NCI-H526 treated with DMSO at 0.1 percent for 48 hours (cell line): ENCODE results near the gene GOLGA6L22.
"Not testable (repeated sequence)": the region's sequence is repeated elsewhere in the genome, so short reads cannot be mapped to it uniquely, and the experiment has no call there.

Source experiments
- DNase-seq: peaks from one replicate; lab custom pipeline; 2025; lab: John Stamatoyannopoulos, UW

Gene GOLGA6L22

GRCh38 chr15:22458603-22459002 is at the start of gene GOLGA6L22:
Gene GOLGA6L22, plus strand, starts transcription at chr15:22458903. Its CDS starts 91 bp downstream, at chr15:22458994.
- not testable (repeated sequence) for DNase-seq

DNA sequence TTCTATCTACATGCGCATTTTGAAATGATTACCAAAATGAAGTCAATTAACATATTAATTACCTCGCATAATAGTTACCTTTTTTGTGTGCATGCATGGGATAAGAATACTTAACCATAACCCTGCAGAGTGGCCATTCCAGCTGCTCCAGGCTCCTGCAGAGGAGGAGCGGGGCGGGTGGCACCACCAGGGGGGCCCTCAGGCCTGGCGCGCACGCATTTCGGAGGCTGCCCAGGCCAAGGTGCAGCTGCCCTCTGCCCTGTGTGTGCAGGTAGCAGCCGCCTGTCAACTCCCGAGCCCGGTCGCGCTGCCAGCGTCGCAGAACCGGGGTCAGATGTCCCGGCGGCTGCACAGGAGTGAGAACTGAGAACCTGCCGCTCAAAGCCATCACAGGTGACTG is 41.4 kb upstream of the GOLGA6L22 start:
- DNase-seq, result not testable (repeated sequence)

- not testable (repeated sequence) for DNase-seq
Observed at GRCh38 chr15:22417795-22418194, 40.9 kb upstream of the GOLGA6L22 start.

- not testable (repeated sequence) for DNase-seq
Observed at GRCh38 chr15:22418212-22418611, 40.5 kb upstream of the GOLGA6L22 start.

DNA sequence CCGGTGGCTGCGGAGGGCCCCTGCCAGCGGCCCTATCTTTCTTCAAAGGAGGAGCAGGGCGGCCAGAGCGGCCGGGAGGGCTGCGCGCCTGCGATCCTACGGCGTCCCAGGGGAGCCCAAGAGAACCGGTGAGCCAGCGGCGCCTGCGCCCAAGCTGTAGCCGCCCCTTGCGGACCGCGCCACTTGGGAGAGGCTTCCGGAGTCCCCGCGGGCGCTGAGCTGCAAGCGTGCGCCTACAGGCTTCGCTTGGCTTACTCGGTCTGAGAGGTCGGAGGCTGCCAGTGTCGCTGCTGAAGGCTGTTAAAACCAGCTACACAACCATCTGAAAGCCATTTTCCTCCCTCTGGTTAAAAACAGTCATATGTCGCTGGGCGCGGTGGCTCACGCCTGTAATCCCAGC is 40.0 kb upstream of the GOLGA6L22 start:
- not testable (repeated sequence) for DNase-seq

GRCh38 chr15:22420340-22420739 is 38.4 kb upstream of the GOLGA6L22 start:
- DNase-seq, result not testable (repeated sequence)

- not testable (repeated sequence) for DNase-seq
Observed at GRCh38 chr15:22429426-22429825, 29.3 kb upstream of the GOLGA6L22 start.

DNA sequence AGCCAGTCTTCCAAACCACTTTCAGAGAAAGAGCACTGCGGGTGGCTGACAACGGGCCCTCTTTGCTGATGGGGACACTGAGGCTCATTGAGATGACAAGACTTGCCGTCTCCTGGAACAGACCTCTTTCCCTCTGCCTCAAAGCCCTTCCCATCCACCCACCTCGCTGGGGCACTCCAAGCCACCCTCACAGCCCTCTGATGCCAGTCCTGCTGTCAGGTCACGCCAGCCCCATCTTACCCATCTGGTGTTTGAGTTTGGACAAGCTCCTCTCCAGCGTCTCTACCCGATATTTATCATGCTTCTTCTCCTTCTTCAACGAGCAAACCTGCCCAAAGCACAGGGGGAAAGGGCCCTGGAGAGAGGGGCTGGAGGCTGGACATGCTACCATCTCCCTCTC is 27.0 kb upstream of the GOLGA6L22 start:
- DNase-seq, result not testable (repeated sequence)

DNA sequence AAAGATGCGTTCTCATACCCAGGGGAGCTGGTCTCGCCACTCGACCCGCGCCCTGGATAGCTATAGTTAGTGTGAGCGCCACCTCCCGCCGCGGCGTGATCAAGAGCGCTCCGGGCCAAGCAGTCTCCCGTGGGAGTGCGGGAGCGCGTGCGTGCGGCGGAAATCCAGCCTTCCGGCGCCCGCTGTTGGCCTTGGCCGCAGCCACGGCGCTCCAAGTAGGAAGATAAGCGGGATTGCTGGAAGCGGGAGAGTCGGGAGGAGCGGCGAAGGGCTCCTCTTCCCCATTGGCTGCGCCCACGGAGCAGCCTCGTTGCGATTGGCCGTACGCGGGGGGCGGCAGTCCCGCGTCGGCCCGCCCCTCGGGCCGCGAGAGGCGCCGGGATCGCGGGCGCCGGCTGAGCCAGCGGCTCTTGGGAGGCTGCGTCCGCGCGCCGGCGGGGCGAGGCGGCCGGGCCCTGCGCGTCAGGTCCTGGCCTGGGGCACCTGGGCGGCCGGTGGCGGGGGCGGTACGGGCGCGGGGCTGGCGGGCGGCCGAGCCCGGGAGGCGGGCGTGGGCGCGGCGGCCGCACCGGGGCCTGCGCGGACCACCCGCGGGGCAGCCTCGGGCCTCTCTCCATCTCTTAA is 35.9 kb downstream of the GOLGA6L22 start:
- DNase-seq, result not testable (repeated sequence)

GRCh38 chr15:22497200-22497599 is 38.5 kb downstream of the GOLGA6L22 start:
- DNase-seq, result not testable (repeated sequence)

DNA sequence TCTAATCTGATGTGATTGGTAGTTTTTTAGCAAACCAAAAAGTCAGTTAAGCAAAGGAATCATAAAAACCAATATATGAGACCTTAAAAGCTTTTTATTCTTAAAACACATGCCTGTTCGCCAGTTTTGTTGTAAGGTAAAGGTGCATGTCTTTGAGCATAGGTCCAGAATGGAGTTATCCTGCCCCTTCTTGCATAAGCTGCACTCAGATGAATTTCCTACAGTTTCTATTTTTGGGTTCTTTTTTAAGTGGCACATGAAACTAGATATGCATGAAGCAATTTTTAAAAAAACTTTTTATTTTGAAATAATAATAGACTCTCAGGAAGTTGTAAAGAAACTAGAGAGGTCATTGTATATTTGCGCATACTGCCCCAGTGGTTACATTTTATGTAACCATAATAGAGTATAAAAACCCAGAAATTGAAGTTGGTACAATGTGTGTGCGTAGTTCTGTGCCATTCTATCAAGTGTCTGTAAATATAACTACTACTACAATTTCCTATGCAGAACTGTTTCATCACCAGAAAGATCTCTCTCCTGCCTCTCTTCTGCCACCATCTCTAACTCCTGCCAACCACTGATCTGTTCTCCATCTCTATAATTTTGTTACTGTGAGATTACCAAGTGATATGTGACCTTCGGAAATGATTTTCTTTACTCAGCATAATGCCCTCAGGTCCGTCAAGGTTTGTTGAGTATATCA is 39.7 kb downstream of the GOLGA6L22 start:
- not testable (repeated sequence) for DNase-seq

GRCh38 chr15:22502272-22502671 is 43.6 kb downstream of the GOLGA6L22 start:
- not testable (repeated sequence) for DNase-seq

- DNase-seq, result not testable (repeated sequence)
Observed at GRCh38 chr15:22506959-22507358, 48.3 kb downstream of the GOLGA6L22 start.

DNA sequence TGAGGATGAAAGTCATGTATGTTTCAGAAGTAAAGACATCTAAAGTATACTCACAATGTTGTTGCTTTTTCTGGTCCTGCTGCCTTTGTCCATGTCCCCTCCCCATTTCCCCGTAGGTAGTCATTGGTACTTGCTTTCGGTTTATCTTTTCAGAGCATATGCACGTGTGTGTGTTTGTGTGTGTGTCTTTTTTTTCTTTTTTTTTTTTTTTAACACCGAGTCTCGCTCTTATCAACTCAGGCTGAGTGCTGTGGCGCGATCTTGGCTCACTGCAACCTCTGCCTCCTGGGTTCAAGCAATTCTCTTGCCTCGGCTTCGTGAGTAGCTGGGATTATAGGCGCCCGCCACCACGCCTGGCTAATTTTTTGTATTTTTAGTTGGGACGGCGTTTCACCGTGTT is 57.4 kb downstream of the GOLGA6L22 start:
- not testable (repeated sequence) for DNase-seq
